ENCODE measurements around the gene HOXB3. TPM values are rescaled to one million over a fixed set of nuclear protein-coding genes. Genes with fewer than 3 reads are reported as not detected.

Gene HOXB3
- total RNA-seq, 2 donors from 2014 or later = 7.8 to 11.4 TPM

DNA sequence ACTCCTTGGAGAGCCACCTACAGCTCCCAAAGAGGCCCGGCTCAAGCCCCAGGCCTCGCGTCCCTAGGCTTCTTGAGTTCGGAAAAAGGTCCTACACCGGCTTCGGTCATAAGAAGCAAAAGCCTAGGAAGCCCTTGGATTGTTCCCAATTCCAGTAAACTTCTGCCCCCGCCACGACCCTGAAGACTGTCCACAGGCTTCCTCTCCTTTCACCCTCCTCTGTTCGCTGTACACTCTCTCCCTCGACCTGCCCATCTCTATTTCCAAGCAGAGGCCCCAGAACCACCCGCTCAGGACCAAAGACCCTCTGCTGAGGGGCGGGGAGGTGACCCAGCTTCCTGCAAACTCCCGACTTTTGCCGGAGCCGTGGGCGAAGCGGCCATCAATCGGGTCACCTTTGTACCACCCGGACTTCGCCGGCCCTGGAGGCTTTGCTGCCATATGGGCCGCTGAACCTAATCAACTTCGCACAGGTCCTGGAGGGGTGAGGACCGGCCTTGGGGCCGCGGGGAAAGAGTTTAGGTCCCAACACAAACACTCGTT lies 47.9 kb downstream of the HOXB3 start:
- Histone ChIP-seq H3K27me3 (replicated peaks; ENCODE audit: insufficient read depth) (no peaks in the 10 kb centered on the region), H3K36me3 (no peaks in the 10 kb centered on the region), H3K4me3 (peak overlapping the region; percentile 23 to 41), H3K9me3 (no peaks in the 10 kb centered on the region), H3K27ac (peak overlapping the region; percentile 83 to 87), H3K4me1 (replicated peaks) (no peaks in the 10 kb centered on the region)
- DNase-seq (ENCODE audit: low spot score) = no peak
- intact Hi-C loops (cut with DNase I) = no loop called here
- TF ChIP-seq POLR2AphosphoS5 (IDR thresholded peaks at IDR 0.05) = no peak
- TF ChIP-seq CTCF (IDR thresholded peaks at IDR 0.05) = no peak
- TF ChIP-seq POLR2A (IDR thresholded peaks at IDR 0.05) = no peak
- WGBS = 52% methylated on average over 27 of the region's 27 CpGs

- Histone ChIP-seq H3K27me3 (replicated peaks; ENCODE audit: insufficient read depth) (no peaks in the 10 kb centered on the region), H3K4me3 (peak overlapping the region; percentile 23 to 41), H3K9me3 (no peaks in the 10 kb centered on the region), H3K4me1 (replicated peaks) (no peaks in the 10 kb centered on the region), H3K27ac (peak overlapping the region; percentile 83 to 87), H3K36me3 (no peaks in the 10 kb centered on the region)
- DNase-seq (ENCODE audit: low spot score) = no peak
- TF ChIP-seq POLR2AphosphoS5 (IDR thresholded peaks at IDR 0.05) (no peak), POLR2A (IDR thresholded peaks at IDR 0.05) (no peak), CTCF (IDR thresholded peaks at IDR 0.05) (no peak)
- WGBS = 20% methylated on average over 35 of the region's 36 CpGs
- intact Hi-C loops (cut with DNase I) = no loop called here
Measured at GRCh38 chr17:48541577-48542113, 48.4 kb downstream of the HOXB3 start.

GRCh38 chr17:48541036-48541576 lies 48.9 kb downstream of the HOXB3 start:
- H3K27ac ChIP-seq = peak overlapping the region; percentile 83 to 87
- H3K36me3 ChIP-seq = no peaks in the 10 kb centered on the region
- H3K4me1 ChIP-seq (replicated peaks) = no peaks in the 10 kb centered on the region
- intact Hi-C loops (cut with DNase I) = no loop called here
- TF ChIP-seq CTCF (IDR thresholded peaks at IDR 0.05) (no peak), POLR2AphosphoS5 (IDR thresholded peaks at IDR 0.05) (no peak), POLR2A (IDR thresholded peaks at IDR 0.05) (no peak)
- no peaks in the 10 kb centered on the region for H3K27me3 ChIP-seq (replicated peaks; ENCODE audit: insufficient read depth)
- H3K9me3 ChIP-seq = no peaks in the 10 kb centered on the region
- WGBS = 64% methylated on average over 12 of the region's 12 CpGs
- no peak for DNase-seq (ENCODE audit: low spot score)
- peak overlapping the region; percentile 23 to 41 for H3K4me3 ChIP-seq

DNA sequence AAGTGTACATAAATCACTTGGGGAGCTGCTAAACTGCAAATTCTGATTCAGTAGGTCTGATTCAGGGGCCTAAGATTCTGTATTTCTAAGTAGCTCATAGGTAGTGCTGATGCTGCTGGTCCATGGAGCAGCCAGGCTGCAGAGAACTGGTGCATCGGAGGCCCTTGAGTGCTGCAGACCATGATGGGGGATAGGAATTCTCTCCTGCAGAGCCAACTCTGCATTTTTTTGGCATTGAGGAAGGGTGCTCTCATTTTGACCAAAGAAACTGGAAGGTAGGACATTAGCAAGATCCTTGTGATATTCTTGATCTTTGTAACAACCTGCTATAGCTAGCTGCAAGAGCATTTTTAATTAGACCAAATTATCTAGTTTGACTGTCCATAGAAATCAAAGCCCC lies 49.8 kb downstream of the HOXB3 start:
- Histone ChIP-seq H3K27ac (no peak overlapping the region), H3K27me3 (replicated peaks; ENCODE audit: insufficient read depth) (no peaks in the 10 kb centered on the region), H3K36me3 (no peaks in the 10 kb centered on the region), H3K9me3 (no peaks in the 10 kb centered on the region), H3K4me3 (no peak overlapping the region), H3K4me1 (replicated peaks) (no peaks in the 10 kb centered on the region)
- TF ChIP-seq CTCF (IDR thresholded peaks at IDR 0.05) (no peak), POLR2AphosphoS5 (IDR thresholded peaks at IDR 0.05) (no peak), POLR2A (IDR thresholded peaks at IDR 0.05) (no peak)
- intact Hi-C loops (cut with DNase I) = no loop called here
- WGBS = 92% methylated on average over 1 of the region's 1 CpG
- no peak for DNase-seq (ENCODE audit: low spot score)

DNA sequence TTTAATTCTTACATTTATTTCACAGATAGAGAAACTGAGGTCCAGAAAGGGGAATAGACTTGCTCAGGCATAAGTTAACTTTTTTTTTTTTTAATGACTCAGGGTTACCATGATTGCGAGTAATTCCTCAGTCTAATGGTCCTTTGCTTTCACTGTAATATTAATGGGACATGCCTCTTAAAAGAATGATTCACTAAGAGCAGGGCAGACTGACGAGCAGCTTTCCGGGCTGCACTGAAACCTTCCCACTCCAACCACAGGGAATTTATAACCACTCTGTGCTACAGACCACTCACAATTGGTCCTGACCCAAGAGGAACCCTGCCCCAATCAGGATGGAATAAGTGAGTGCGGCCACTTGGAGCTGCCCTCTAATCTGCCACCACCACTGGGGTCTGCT lies 50.9 kb downstream of the HOXB3 start:
- no peak overlapping the region for H3K4me3 ChIP-seq
- H3K9me3 ChIP-seq = no peaks in the 10 kb centered on the region
- 93% methylated on average over 4 of the region's 4 CpGs for WGBS
- no peaks in the 10 kb centered on the region for H3K27me3 ChIP-seq (replicated peaks; ENCODE audit: insufficient read depth)
- H3K4me1 ChIP-seq (replicated peaks) = no peaks in the 10 kb centered on the region
- no peak overlapping the region for H3K27ac ChIP-seq
- TF ChIP-seq POLR2A (IDR thresholded peaks at IDR 0.05) (no peak), POLR2AphosphoS5 (IDR thresholded peaks at IDR 0.05) (no peak), CTCF (IDR thresholded peaks at IDR 0.05) (no peak)
- H3K36me3 ChIP-seq = no peaks in the 10 kb centered on the region
- no peak for DNase-seq (ENCODE audit: low spot score)
- intact Hi-C loops (cut with DNase I) = no loop called here

Data from prostate gland (tissue), 2 donors.